T-helper 1 cell treated with Interleukin-12 subunit alpha and Interleukin-12 subunit beta and Interleukin-4 antibody, amounts not matched to agents 30 μg/mL and 1 μg/mL, for 36 hours (primary cell): ENCODE data around the gene USF2.
"Not testable (repeated sequence)": the region's sequence is repeated elsewhere in the genome, so short reads cannot be mapped to it uniquely, and the experiment has no call there.

Source experiments
- H3K27ac Mint-ChIP-seq: one replicate; pipeline ENCODE4 v1.8.0; 2021; ENCODE audit warnings: mild to moderate bottlenecking, mixed read lengths
- H3K27me3 Mint-ChIP-seq: one replicate; pipeline ENCODE4 v1.8.0; 2021; ENCODE audit warnings: low read depth, mixed read lengths
- H3K36me3 Mint-ChIP-seq: one replicate; pipeline ENCODE4 v1.8.0; 2021; ENCODE audit warnings: low read depth, mixed read lengths
- H3K4me1 Mint-ChIP-seq: one replicate; pipeline ENCODE4 v1.8.0; 2021; ENCODE audit warnings: low read depth, mixed read lengths
- H3K4me3 Mint-ChIP-seq: one replicate; pipeline ENCODE4 v1.8.0; 2021; ENCODE audit warnings: mild to moderate bottlenecking, moderate library complexity, mixed read lengths
- H3K9me3 Mint-ChIP-seq: one replicate; pipeline ENCODE4 v1.8.0; 2021; ENCODE audit warnings: mixed read lengths

Gene USF2

DNA sequence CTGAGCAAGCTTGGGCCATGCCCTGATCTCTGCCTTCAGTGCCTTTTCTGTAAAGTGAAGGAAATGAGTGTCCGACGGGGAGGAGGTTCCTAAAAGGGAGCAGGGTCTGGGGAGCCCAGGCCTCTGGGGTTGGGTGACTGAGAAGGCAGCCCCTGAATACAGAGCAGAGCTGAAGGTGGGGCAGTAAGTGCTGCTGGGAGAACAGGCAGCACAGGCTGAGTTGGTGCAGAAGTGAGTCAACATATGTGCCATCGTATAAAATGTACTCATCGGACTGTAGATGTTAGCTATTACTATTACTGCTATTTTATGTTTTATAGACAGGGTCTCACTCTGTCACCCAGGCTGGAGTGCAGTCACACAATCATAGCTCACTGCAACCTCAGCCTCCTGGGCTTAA, 12.5 kb downstream of the USF2 start:
- H3K27ac Mint-ChIP-seq = no peak overlapping the region
- H3K36me3 Mint-ChIP-seq = peaks cover 6% of the 10 kb centered on the region
- H3K4me3 Mint-ChIP-seq = no peak overlapping the region
- H3K27me3 Mint-ChIP-seq = peaks cover 15% of the 10 kb centered on the region
- H3K9me3 Mint-ChIP-seq = no peaks in the 10 kb centered on the region
- H3K4me1 Mint-ChIP-seq = no peaks in the 10 kb centered on the region

- no peaks in the 10 kb centered on the region for H3K36me3 Mint-ChIP-seq
- H3K27ac Mint-ChIP-seq = no peak overlapping the region
- H3K9me3 Mint-ChIP-seq = no peaks in the 10 kb centered on the region
Observed at GRCh38 chr19:35284153-35285094, 15.7 kb downstream of the USF2 start.

DNA sequence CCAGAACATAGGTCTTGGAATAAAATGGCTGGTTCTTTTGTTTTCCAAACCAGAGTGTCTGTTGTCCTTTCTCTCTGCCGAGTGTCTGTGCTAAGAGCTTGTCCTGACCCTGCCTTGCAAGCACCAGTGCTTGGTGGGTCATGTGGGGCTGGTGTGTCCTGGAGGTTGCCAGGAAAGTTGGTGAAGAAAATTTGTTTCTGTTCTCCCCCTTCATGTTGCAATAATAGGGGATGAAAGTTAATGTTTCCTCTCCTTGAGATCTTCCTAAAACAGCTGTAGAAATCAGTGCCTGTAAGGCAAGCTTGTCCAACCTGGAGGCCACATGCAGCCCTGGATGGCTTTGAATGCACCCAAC, 16.3 kb downstream of the USF2 start:
- Mint-ChIP-seq H3K27ac (no peak overlapping the region), H3K9me3 (no peaks in the 10 kb centered on the region), H3K4me1 (no peaks in the 10 kb centered on the region), H3K4me3 (no peak overlapping the region), H3K27me3 (peaks cover 15% of the 10 kb centered on the region), H3K36me3 (no peaks in the 10 kb centered on the region)

More at GRCh38 chr19:35284153-35285094, 15.7 kb downstream of the USF2 start:
- H3K4me1 Mint-ChIP-seq = no peaks in the 10 kb centered on the region
- H3K27me3 Mint-ChIP-seq = peaks cover 15% of the 10 kb centered on the region
- H3K4me3 Mint-ChIP-seq = no peak overlapping the region

DNA sequence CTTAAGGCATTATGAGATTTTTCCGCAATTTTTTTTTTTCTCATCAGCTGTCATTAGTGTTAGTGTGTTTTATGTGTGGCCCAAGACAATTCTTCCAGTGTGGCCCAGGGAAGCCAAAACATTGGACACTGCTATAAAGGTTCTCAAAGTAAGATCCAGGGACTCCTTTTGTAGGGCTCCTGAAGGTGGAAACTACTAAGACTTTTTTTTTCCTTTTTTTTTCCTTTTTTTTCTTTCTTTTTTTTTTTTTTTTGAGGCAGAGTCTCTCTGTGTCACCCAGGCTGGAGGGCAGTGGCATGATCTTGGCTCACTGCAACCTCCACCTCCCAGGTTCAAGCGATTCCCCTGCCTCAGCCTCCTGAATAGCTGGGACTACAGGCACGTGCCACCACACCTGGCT, 16.7 kb downstream of the USF2 start:
- H3K4me1 Mint-ChIP-seq, H3K4me3 Mint-ChIP-seq: not testable (repeated sequence)

GRCh38 chr19:35286101-35286500, 17.3 kb downstream of the USF2 start:
- peaks cover 15% of the 10 kb centered on the region for H3K27me3 Mint-ChIP-seq
- H3K27ac Mint-ChIP-seq, H3K4me1 Mint-ChIP-seq, H3K36me3 Mint-ChIP-seq, H3K4me3 Mint-ChIP-seq, H3K9me3 Mint-ChIP-seq: not testable (repeated sequence)

More for the DNA sequence above, 16.7 kb downstream of the USF2 start:
- H3K27me3 Mint-ChIP-seq = peaks cover 15% of the 10 kb centered on the region
- H3K9me3 Mint-ChIP-seq, H3K27ac Mint-ChIP-seq, H3K36me3 Mint-ChIP-seq: not testable (repeated sequence)

DNA sequence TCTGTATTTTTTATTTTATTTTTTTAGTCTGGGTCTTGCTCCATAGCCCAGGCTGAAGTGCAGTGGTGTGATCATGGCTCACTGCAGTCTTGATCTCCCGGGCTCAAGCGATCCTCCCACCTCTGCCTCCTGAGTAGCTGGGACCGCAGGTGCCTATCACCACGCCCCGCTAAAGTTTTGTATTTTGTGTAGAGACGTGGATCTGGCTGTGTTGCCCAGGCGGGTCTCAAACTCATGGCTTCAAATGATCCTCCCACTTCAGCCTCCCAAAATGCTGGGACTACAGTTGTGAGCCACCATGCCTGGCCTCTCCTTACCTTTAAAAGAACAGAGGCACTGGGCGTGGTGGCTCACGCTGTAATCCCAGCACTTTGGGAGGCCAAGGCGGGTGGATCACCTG, 19.0 kb downstream of the USF2 start:
- no peaks in the 10 kb centered on the region for H3K9me3 Mint-ChIP-seq
- no peak overlapping the region for H3K4me3 Mint-ChIP-seq
- no peaks in the 10 kb centered on the region for H3K4me1 Mint-ChIP-seq
- H3K27me3 Mint-ChIP-seq = peaks cover 11% of the 10 kb centered on the region
- H3K36me3 Mint-ChIP-seq = no peaks in the 10 kb centered on the region
- no peak overlapping the region for H3K27ac Mint-ChIP-seq

DNA sequence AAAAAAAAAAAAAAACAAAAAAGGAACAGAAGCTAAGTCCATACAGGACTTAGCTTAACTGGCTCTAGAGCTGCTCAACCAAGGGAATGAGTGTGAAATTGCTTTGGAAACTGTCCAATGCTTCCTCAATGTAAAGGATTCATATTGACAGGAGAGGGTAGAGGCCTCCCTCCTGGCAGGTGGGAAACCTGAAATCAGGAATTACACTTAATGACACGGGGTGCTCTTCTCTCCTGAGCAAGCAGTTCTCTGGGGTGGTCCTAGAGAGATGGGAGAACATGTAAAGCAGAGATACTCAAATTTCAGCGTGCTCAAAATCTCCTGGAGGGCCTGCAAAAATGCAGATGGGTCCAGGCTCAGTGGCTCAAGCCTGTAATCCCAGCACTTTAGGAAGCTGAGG, 19.6 kb downstream of the USF2 start:
- Mint-ChIP-seq H3K27ac (no peak overlapping the region), H3K27me3 (peaks cover 6% of the 10 kb centered on the region)

DNA sequence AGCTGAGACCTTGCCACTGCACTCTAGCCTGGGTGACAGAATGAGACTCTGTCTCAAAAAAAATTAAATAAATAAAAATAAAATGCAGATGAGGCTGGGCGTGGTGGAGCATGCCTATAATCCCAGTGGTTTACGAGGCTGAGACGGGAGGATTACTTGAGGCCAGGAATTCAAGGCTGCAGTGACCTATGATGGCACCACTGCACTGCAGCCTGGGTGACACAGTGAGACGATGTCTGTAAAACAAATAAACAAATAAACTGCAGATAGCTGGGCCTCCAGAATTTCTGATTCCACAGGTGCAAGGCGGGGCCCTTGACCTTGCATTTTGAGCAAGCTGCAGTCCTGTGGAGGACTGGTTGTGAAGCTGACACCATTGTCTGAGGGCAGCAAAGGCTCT, 20.1 kb downstream of the USF2 start:
- Mint-ChIP-seq H3K4me3 (no peak overlapping the region), H3K9me3 (no peaks in the 10 kb centered on the region), H3K27ac (no peak overlapping the region), H3K4me1 (no peaks in the 10 kb centered on the region), H3K27me3 (peaks cover 4% of the 10 kb centered on the region), H3K36me3 (no peaks in the 10 kb centered on the region)

More for the DNA sequence above, 19.6 kb downstream of the USF2 start:
- H3K9me3 Mint-ChIP-seq = no peaks in the 10 kb centered on the region
- H3K36me3 Mint-ChIP-seq = no peaks in the 10 kb centered on the region
- no peaks in the 10 kb centered on the region for H3K4me1 Mint-ChIP-seq
- no peak overlapping the region for H3K4me3 Mint-ChIP-seq

GRCh38 chr19:35290381-35291127, 21.8 kb downstream of the USF2 start:
- no peak overlapping the region for H3K27ac Mint-ChIP-seq
- H3K36me3 Mint-ChIP-seq = no peaks in the 10 kb centered on the region
- no peak overlapping the region for H3K4me3 Mint-ChIP-seq
- H3K9me3 Mint-ChIP-seq = no peaks in the 10 kb centered on the region
- H3K4me1 Mint-ChIP-seq = peaks cover under 1% of the 10 kb centered on the region
- no peaks in the 10 kb centered on the region for H3K27me3 Mint-ChIP-seq

- Mint-ChIP-seq H3K36me3 (no peaks in the 10 kb centered on the region), H3K4me3 (no peak overlapping the region), H3K9me3 (no peaks in the 10 kb centered on the region), H3K27ac (no peak overlapping the region), H3K27me3 (no peaks in the 10 kb centered on the region), H3K4me1 (peaks cover 2% of the 10 kb centered on the region)
Observed at GRCh38 chr19:35291259-35291658, 22.5 kb downstream of the USF2 start.

GRCh38 chr19:35291916-35292315, 23.2 kb downstream of the USF2 start, which contains the start of gene MAG:
TSS of gene MAG (plus strand) at chr19:35292161. CDS start at chr19:35295409, 3,248 bp downstream.
- no peak within 1 kb of the TSS for H3K27ac Mint-ChIP-seq
- no peak within 1 kb of the TSS for H3K4me3 Mint-ChIP-seq
- no peaks in the 10 kb centered on the region for H3K9me3 Mint-ChIP-seq

DNA sequence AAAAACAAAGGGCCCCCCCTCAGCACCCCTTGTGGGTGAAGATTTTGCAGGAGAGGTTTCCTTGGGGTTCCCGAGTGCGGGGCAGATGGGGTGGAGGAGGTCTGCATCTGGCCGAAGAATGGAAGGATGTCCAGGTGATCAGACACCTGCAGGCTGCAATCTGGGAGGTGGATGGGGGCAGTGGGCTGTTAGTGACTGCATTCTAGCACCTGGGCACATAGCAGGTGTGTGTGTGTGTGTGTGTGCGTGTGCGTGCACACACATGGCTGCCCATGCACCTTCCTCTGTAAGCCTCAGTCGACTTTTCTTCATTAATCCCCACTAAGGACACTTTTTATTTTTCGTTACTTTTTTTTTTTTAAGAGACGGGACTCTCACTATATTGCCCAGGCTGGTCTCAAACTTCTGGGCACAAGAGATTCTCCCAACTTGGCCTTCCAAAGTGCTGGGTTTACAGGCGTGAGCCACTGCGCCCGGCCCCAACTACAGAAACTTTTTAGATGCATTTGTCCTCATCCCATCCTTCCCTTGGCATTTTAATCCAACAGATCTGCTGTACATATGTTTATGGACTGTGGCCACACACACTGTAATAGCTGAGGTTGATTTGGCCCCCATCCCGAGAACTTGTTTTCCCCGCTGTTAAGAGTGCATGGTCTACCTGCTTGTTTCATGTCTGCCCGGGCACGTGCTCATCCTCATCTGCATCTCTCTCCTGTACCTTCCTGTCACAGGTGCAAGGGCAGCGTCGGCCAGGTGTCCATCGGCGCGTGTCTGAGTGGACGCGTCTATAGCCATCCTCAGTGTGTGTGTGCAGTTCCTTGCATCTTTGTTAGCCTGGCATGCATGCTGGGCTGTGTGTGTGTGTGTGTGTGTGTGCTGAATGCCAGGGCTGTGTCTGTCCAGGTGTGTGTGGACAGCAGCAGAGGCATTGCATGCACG, 23.9 kb downstream of the USF2 start:
- H3K36me3 Mint-ChIP-seq = no peaks in the 10 kb centered on the region
- no peaks in the 10 kb centered on the region for H3K9me3 Mint-ChIP-seq
- no peak overlapping the region for H3K27ac Mint-ChIP-seq
- H3K27me3 Mint-ChIP-seq = no peaks in the 10 kb centered on the region
- H3K4me1 Mint-ChIP-seq = peaks cover 2% of the 10 kb centered on the region
- H3K4me3 Mint-ChIP-seq = no peak overlapping the region

More at GRCh38 chr19:35291916-35292315, 23.2 kb downstream of the USF2 start, which contains the start of gene MAG:
- no peaks in the 10 kb centered on the region for H3K27me3 Mint-ChIP-seq
- no peaks in the 10 kb centered on the region for H3K36me3 Mint-ChIP-seq
- H3K4me1 Mint-ChIP-seq = peaks cover 2% of the 10 kb centered on the region

GRCh38 chr19:35293363-35293739, 24.6 kb downstream of the USF2 start:
- no peak overlapping the region for H3K4me3 Mint-ChIP-seq
- H3K9me3 Mint-ChIP-seq = no peaks in the 10 kb centered on the region
- peaks cover 2% of the 10 kb centered on the region for H3K4me1 Mint-ChIP-seq
- no peaks in the 10 kb centered on the region for H3K36me3 Mint-ChIP-seq
- no peak overlapping the region for H3K27ac Mint-ChIP-seq
- H3K27me3 Mint-ChIP-seq = no peaks in the 10 kb centered on the region

GRCh38 chr19:35293808-35294207, 25.0 kb downstream of the USF2 start:
- no peaks in the 10 kb centered on the region for H3K36me3 Mint-ChIP-seq
- no peaks in the 10 kb centered on the region for H3K27me3 Mint-ChIP-seq
- no peak overlapping the region for H3K27ac Mint-ChIP-seq
- no peaks in the 10 kb centered on the region for H3K9me3 Mint-ChIP-seq
- peaks cover 2% of the 10 kb centered on the region for H3K4me1 Mint-ChIP-seq
- no peak overlapping the region for H3K4me3 Mint-ChIP-seq
